ENCODE data around the gene MAP4K3. TPM values are rescaled to one million over a fixed set of nuclear protein-coding genes. Genes with fewer than 3 reads are reported as not detected.

MAP4K3 gene
- polyA plus RNA-seq, 1 experiment = 43.5 TPM

- no peak overlapping the region for H3K4me3 ChIP-seq (ENCODE audit: low read depth, low read length)
- no peak for TF ChIP-seq CTCF (IDR thresholded peaks at IDR 0.05; ENCODE audit: low read depth, low read length)
- H3K27ac ChIP-seq (ENCODE audit: low read depth, low read length) = no peak overlapping the region
- no peak for DNase-seq (ENCODE audit: low read depth, low spot score)
- POLR2A ChIA-PET = no interaction called here
- no peaks in the 10 kb centered on the region for H3K27me3 ChIP-seq (ENCODE audit: control insufficient read depth, insufficient read depth, low read length)
- no peaks in the 10 kb centered on the region for H3K9me3 ChIP-seq (ENCODE audit: control insufficient read depth, insufficient read depth, low read length)
- CTCF ChIA-PET = interaction anchor here (0.9 kb wide), 1 partner anchor 69 kb away, joined by 4 read pairs; no protein-coding TSS in a partner anchor
Measured at GRCh38 chr2:39373181-39373802, 63.8 kb downstream of the MAP4K3 start.

GRCh38 chr2:39370101-39370500 lies 67.0 kb downstream of the MAP4K3 start:
- Histone ChIP-seq H3K4me3 (ENCODE audit: low read depth, low read length) (no peak overlapping the region), H3K9me3 (ENCODE audit: control insufficient read depth, insufficient read depth, low read length) (peaks cover 2% of the 10 kb centered on the region; the same call in 1 of the 2 replicates), H3K27ac (ENCODE audit: low read depth, low read length) (no peak overlapping the region), H3K27me3 (ENCODE audit: control insufficient read depth, insufficient read depth, low read length) (no peaks in the 10 kb centered on the region)
- no peak for DNase-seq (ENCODE audit: low read depth, low spot score)
- ChIA-PET CTCF (interaction anchor here (1.5 kb wide), 1 partner anchor 7 kb away, joined by 4 read pairs; no protein-coding TSS in a partner anchor), POLR2A (no interaction called here)
- TF ChIP-seq CTCF (IDR thresholded peaks at IDR 0.05; ENCODE audit: low read depth, low read length) = no peak

- CTCF ChIA-PET = interaction anchor here (0.9 to 1.5 kb wide), 2 partner anchors 9 to 328 kb away, joined by 3 to 4 read pairs; no protein-coding TSS in a partner anchor
- no peak for TF ChIP-seq CTCF (IDR thresholded peaks at IDR 0.05; ENCODE audit: low read depth, low read length)
- H3K27me3 ChIP-seq (ENCODE audit: control insufficient read depth, insufficient read depth, low read length) = no peaks in the 10 kb centered on the region
- no peak for DNase-seq (ENCODE audit: low read depth, low spot score)
- POLR2A ChIA-PET = no interaction called here
- no peak overlapping the region for H3K4me3 ChIP-seq (ENCODE audit: low read depth, low read length)
- no peak overlapping the region for H3K27ac ChIP-seq (ENCODE audit: low read depth, low read length)
- peaks cover 2% of the 10 kb centered on the region; the same call in 1 of the 2 replicates for H3K9me3 ChIP-seq (ENCODE audit: control insufficient read depth, insufficient read depth, low read length)
Measured at GRCh38 chr2:39368846-39369245, 68.2 kb downstream of the MAP4K3 start.

- peaks cover 2% of the 10 kb centered on the region; the same call in 1 of the 2 replicates for H3K9me3 ChIP-seq (ENCODE audit: control insufficient read depth, insufficient read depth, low read length)
- H3K27ac ChIP-seq (ENCODE audit: low read depth, low read length) = no peak overlapping the region
- no peaks in the 10 kb centered on the region for H3K27me3 ChIP-seq (ENCODE audit: control insufficient read depth, insufficient read depth, low read length)
- no peak overlapping the region for H3K4me3 ChIP-seq (ENCODE audit: low read depth, low read length)
- ChIA-PET POLR2A (no interaction called here), CTCF (interaction anchor here (0.9 to 1.5 kb wide), 2 partner anchors 9 to 328 kb away, joined by 3 to 4 read pairs; no protein-coding TSS in a partner anchor)
- DNase-seq (ENCODE audit: low read depth, low spot score) = no peak
- TF ChIP-seq CTCF (IDR thresholded peaks at IDR 0.05; ENCODE audit: low read depth, low read length) = no peak
Measured at GRCh38 chr2:39368376-39368775, 68.7 kb downstream of the MAP4K3 start.

- no peak for TF ChIP-seq CTCF (IDR thresholded peaks at IDR 0.05; ENCODE audit: low read depth, low read length)
- no peak overlapping the region for H3K4me3 ChIP-seq (ENCODE audit: low read depth, low read length)
- no peaks in the 10 kb centered on the region for H3K27me3 ChIP-seq (ENCODE audit: control insufficient read depth, insufficient read depth, low read length)
- H3K27ac ChIP-seq (ENCODE audit: low read depth, low read length) = no peak overlapping the region
- no peak for DNase-seq (ENCODE audit: low read depth, low spot score)
- ChIA-PET CTCF (interaction anchor here (1.4 kb wide), 1 partner anchor 17 kb away, joined by 5 read pairs; no protein-coding TSS in a partner anchor), POLR2A (no interaction called here)
- peaks cover 22% of the 10 kb centered on the region for H3K9me3 ChIP-seq (ENCODE audit: control insufficient read depth, insufficient read depth, low read length)
Measured at GRCh38 chr2:39362595-39362994, 74.5 kb downstream of the MAP4K3 start.

All from AG04450 (cell line).